Activated CD8-positive, alpha-beta memory T cell treated with anti-CD3 and anti-CD28 coated beads, Interleukin-2, amount 10 ng/mL, durations not matched to agents 7 days and 5 days (primary cell): ENCODE data around the gene DLGAP4. TPM values are rescaled to one million over a fixed set of nuclear protein-coding genes. Genes with fewer than 3 reads are reported as not detected.
A peak's percentile ranks its signal among the peaks of the same experiment; 100 is the strongest.

Experiments
- ATAC-seq: fragments of 150-1000 bp; cut with Tn5 transposase; one replicate; pipeline ENCODE4 v1.10.0; 2021; ENCODE audit warnings: moderate library complexity
- CTCF ChIA-PET: fragments of 350-600 bp; sonication (Branson Sonifier 250); formaldehyde crosslinking; loops from one replicate; lab custom pipeline; 2021; ENCODE audit warnings: antibody characterized with exemption; lab: Charles Lee
- DNase-seq: peaks from one replicate; pipeline ENCODE4 v3.0.0-alpha.2; 2020
- H3K27ac Mint-ChIP-seq: one replicate; pipeline ENCODE4 v1.8.0; 2021; ENCODE audit warnings: mild to moderate bottlenecking, mixed read lengths
- H3K27me3 Mint-ChIP-seq: one replicate; pipeline ENCODE4 v1.8.0; 2021; ENCODE audit warnings: mixed read lengths
- H3K36me3 Mint-ChIP-seq: one replicate; pipeline ENCODE4 v1.8.0; 2021; ENCODE audit warnings: mild to moderate bottlenecking, mixed read lengths
- H3K4me1 Mint-ChIP-seq: one replicate; pipeline ENCODE4 v1.8.0; 2021; ENCODE audit warnings: mixed read lengths
- H3K4me3 Mint-ChIP-seq: one replicate; pipeline ENCODE4 v1.8.0; 2021; ENCODE audit warnings: mild to moderate bottlenecking, moderate library complexity, mixed read lengths
- H3K9me3 Mint-ChIP-seq: one replicate; pipeline ENCODE4 v1.8.0; 2022; ENCODE audit warnings: low read depth, mixed read lengths
- total RNA-seq, 2 experiments: library from RNA; stranded (reverse); gene quantifications; one replicate each; pipeline ENCODE4 v1.2.3, GENCODE V29; 2021

DLGAP4 gene
- total RNA-seq, 2 experiments from 2014 or later = 18.8 to 19.6 TPM

DNA sequence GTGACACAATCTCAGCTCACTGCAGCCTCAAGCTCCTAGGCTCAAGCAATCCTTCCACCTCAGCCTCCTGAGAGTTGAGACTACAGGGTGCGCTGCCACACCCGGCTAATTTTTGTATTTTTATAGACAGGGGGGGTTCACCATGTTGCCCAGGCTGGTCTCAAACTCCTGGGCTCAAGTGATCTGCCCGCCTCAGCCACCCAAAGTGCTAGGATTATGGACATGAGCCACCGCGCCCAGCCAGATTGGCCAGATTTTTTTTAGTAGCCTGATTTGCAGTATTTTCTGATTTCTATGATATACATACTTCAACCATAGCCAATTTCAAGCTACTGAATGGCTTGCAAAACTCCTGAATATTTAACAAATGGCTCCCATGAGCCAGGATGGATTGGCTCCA is 21.4 kb upstream of the DLGAP4 start:
- H3K4me1 Mint-ChIP-seq = no peaks in the 10 kb centered on the region
- CTCF ChIA-PET = no interaction called here
- ATAC-seq = no peak
- H3K36me3 Mint-ChIP-seq = no peaks in the 10 kb centered on the region
- no peak overlapping the region for H3K4me3 Mint-ChIP-seq
- no peak for DNase-seq
- H3K9me3 Mint-ChIP-seq = no peaks in the 10 kb centered on the region
- peaks cover 25% of the 10 kb centered on the region for H3K27me3 Mint-ChIP-seq
- H3K27ac Mint-ChIP-seq = no peak overlapping the region

DNA sequence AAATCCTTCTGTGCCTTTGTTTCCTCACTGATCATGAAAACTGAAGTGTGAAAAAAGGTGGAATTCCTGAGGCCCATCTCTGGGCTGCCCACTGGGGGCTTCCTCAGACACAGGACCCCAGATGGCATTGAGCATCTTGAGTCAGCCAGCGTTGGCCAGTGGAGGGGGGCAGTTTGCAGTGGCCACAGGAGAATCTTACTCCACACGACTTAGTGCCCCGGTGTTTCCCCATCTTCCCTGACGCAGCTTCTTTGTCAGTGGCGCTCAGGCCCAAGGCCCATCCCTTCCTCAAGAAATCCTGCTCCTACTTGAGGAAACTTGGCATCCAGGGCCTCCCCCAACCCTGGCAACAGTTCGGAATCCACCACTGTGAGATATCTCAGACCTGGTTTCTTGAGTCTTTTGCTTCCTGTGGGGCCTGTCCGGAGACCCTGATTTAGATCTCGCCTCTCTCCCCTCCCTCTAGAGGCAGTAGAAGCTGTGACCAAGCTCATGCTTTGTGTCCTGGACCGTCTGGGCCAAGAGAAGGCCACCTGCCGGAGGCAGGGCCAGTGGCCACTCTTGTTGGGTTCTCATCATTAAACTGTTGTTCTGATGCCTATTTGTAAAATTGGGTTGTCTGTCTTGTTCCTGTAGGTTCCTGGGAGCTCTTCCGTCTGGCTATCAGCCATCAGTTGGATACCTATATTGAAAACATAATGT is 20.2 kb upstream of the DLGAP4 start:
- Mint-ChIP-seq H3K27ac (no peak overlapping the region), H3K4me1 (no peaks in the 10 kb centered on the region), H3K4me3 (no peak overlapping the region), H3K36me3 (no peaks in the 10 kb centered on the region), H3K9me3 (no peaks in the 10 kb centered on the region), H3K27me3 (peaks cover 30% of the 10 kb centered on the region)
- CTCF ChIA-PET = interaction anchor here (1.4 kb wide), 1 partner anchor 83 kb away, joined by 3 read pairs; no protein-coding TSS in a partner anchor
- no peak for DNase-seq
- no peak for ATAC-seq

DNA sequence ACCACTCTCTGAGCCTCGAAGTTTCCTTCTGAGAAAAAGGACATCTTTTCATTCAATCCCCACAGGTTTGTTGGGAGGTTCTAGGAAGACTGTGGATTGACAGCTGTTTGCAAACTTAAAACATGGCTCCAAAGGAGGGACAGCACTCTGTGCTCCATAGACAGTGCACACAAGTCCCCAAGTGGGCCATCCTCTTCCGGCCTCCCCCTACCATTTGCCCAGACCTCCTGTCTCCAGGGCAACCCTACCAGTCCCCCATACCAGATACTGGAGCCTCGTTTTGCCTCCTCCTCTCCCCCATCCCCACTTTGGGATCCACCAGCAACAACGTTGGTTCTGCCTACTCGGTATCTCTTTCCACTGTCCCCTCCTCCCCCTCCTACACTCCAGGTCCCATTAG is 8.5 kb upstream of the DLGAP4 start:
- H3K4me3 Mint-ChIP-seq = no peak overlapping the region
- no peaks in the 10 kb centered on the region for H3K4me1 Mint-ChIP-seq
- DNase-seq (no peak), ATAC-seq (no peak)
- no peaks in the 10 kb centered on the region for H3K36me3 Mint-ChIP-seq
- CTCF ChIA-PET = no interaction called here
- H3K27ac Mint-ChIP-seq = no peak overlapping the region
- H3K9me3 Mint-ChIP-seq = no peaks in the 10 kb centered on the region
- peaks cover 47% of the 10 kb centered on the region for H3K27me3 Mint-ChIP-seq

DNA sequence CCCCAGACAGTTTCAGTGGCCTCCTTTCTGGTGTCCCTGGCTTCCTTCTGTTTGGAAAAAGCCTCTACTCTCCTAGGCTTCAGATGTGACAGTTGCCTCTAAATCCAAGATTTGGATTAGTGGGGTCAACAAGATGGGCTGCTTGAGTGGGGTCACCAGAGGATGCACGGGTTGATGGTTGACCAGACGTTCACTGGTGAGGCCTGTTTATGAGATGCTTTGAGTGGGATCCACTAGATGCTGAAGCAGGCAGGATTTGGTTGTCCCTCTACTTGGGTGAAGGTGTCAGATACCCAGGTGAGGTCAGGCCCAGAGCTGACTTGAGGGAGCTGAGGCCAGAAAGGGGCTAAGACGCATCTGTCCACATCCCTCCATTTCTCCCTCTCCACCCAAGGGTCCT is 8.1 kb upstream of the DLGAP4 start:
- CTCF ChIA-PET = no interaction called here
- Mint-ChIP-seq H3K4me1 (no peaks in the 10 kb centered on the region), H3K27ac (no peak overlapping the region), H3K36me3 (no peaks in the 10 kb centered on the region), H3K27me3 (peaks cover 49% of the 10 kb centered on the region), H3K4me3 (no peak overlapping the region), H3K9me3 (no peaks in the 10 kb centered on the region)
- no peak for DNase-seq
- ATAC-seq = no peak

DNA sequence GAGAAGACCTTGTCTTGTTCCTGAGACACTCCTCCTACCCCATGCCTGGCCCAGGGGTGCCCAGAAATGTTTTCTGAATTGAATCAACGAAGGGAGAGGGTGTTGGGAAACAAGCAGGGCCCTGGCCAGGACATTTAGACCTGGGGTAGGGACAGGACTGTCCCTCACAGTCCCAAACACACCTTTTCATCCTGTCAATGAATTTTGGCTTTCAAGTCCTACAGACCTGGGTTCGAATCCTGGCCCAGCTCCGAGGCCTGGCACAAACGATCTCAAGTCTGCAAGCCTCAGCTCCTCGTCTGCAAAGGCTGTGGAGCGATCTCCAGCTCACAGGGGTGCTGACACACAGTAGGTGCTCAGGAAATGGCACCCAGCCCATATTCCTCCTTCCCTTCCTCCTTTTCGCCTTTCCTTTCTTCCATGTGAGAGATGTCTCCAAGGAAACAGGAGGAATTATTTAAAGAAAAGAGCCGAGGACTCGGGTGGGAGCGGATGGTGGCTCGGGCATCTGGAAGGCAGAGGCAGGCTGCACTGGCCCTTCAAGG is 7.3 kb upstream of the DLGAP4 start:
- H3K4me3 Mint-ChIP-seq = no peak overlapping the region
- ATAC-seq (no peak), DNase-seq (no peak)
- no peaks in the 10 kb centered on the region for H3K4me1 Mint-ChIP-seq
- CTCF ChIA-PET = no interaction called here
- no peaks in the 10 kb centered on the region for H3K9me3 Mint-ChIP-seq
- no peak overlapping the region for H3K27ac Mint-ChIP-seq
- H3K36me3 Mint-ChIP-seq = no peaks in the 10 kb centered on the region
- peaks cover 55% of the 10 kb centered on the region for H3K27me3 Mint-ChIP-seq

DNA sequence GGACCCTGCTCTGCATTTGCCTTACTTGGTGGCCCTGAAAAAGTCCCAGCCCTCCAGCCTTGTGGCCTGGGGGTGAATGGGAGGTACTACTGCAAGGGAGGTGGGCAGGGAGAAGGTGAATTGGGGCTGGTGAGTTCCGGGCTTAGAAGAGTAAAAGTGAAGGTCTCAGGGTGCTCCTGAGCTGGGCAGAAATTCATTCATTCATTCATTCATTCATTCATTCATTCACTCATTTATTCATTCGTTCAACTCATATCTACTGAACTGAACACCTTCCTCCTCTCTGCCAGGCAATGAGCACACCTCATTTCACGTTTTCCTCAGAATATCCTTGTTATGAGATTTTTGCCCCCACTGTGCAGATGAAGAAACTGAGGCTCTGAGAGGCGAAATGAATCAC is 6.7 kb upstream of the DLGAP4 start:
- no peak overlapping the region for H3K4me3 Mint-ChIP-seq
- peaks cover 59% of the 10 kb centered on the region for H3K27me3 Mint-ChIP-seq
- no peaks in the 10 kb centered on the region for H3K9me3 Mint-ChIP-seq
- no peak overlapping the region for H3K27ac Mint-ChIP-seq
- H3K36me3 Mint-ChIP-seq = no peaks in the 10 kb centered on the region
- ATAC-seq (no peak), DNase-seq (no peak)
- CTCF ChIA-PET = no interaction called here
- no peaks in the 10 kb centered on the region for H3K4me1 Mint-ChIP-seq

DNA sequence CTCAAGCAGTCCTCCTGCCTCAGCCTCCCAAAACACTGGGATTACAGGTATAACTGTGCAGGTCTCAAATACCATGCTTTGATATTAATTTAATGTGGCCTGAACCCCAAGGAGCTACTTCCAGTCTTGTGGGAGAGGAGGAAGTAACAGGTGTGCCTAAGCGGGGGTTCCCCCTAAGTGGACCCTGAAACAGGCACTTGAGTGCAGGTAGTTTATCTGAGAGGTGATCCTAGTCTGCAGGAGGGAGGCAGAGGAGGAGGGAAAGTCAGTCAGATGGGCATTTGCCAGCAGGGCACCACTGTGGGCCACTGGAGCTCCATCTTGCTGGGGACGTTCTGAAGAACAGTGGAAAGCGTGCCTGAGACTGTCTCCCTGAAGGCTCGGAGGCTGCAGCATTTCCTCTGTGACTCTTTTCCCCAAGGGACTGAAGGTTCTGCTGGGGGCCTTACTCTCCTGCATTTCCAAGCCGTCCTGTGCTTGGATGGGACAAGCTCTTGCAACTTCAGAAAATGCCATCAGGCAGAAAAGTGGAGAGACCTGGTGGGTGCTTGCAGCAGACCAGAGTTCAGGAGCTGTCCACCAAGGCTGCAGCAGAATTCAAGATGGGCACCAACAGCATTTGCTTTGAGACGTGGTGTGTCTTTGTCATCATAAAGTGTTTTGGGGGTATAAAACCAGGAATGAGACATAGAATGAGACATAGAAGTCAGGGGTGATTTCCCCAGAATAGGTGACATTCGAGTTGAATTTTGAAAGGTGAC is 4.6 kb upstream of the DLGAP4 start:
- Mint-ChIP-seq H3K4me3 (no peak overlapping the region), H3K4me1 (peaks cover 2% of the 10 kb centered on the region), H3K27me3 (peaks cover 61% of the 10 kb centered on the region), H3K27ac (no peak overlapping the region), H3K36me3 (no peaks in the 10 kb centered on the region), H3K9me3 (no peaks in the 10 kb centered on the region)
- CTCF ChIA-PET = interaction anchor here (1.0 to 2.1 kb wide), 2 partner anchors 99 to 137 kb away, joined by 3 to 6 read pairs; no protein-coding TSS in a partner anchor
- ATAC-seq (no peak), DNase-seq (no peak)

DNA sequence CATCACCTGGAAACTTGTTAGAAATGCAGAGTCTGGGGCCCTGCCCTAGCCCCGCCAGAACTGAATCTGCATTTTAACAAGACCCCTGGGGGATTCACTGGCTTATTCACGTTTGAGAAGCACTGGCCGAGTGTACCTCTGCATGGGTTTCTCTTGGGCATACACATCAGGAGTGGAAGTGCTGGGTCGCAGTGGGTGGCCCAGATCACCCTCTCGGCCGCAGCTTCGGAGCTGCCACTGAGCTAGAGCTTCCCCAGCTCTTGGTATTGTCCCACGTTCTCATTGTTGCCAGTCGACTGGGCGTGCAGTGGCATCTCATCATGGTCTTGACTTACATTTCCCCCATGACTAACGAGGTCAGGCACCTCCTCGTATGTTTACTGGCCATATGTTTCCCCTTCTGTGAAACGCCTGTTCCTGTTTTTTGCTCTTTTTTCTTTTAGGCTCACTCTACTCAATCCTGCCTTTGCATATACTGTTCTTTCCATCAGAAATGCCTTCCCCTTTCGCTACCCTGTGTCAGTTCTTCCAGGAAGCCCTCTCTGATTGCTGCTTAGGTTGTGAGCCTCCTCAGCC is 3.0 kb upstream of the DLGAP4 start:
- Mint-ChIP-seq H3K27me3 (peaks cover 66% of the 10 kb centered on the region), H3K4me1 (peaks cover 2% of the 10 kb centered on the region), H3K36me3 (no peaks in the 10 kb centered on the region), H3K4me3 (no peak overlapping the region), H3K27ac (no peak overlapping the region), H3K9me3 (no peaks in the 10 kb centered on the region)
- ATAC-seq (no peak), DNase-seq (no peak)
- CTCF ChIA-PET = no interaction called here

DNA sequence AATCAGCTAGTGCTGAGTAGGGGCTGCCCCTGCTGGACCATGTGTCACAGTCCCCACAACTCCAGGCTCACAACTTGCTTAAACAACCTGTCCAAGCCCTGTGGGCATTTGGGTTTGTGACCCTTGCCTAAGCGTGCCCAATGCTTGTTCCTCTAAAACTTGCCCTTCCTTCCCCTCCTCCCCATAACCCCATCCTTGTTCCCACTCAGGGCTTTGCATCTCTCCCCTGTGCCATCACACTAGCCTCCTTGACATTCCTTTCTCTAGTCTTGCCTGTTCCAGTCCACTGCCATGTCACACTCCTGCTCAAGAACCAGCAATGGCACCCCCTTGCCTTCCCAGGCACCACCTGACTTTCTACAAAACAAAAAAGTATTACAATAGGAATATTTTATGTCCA is 2.3 kb upstream of the DLGAP4 start:
- Mint-ChIP-seq H3K4me1 (peaks cover 2% of the 10 kb centered on the region), H3K27me3 (peaks cover 68% of the 10 kb centered on the region), H3K4me3 (no peak overlapping the region), H3K36me3 (no peaks in the 10 kb centered on the region), H3K9me3 (no peaks in the 10 kb centered on the region), H3K27ac (no peak overlapping the region)
- DNase-seq = no peak
- CTCF ChIA-PET = no interaction called here
- ATAC-seq = no peak

DNA sequence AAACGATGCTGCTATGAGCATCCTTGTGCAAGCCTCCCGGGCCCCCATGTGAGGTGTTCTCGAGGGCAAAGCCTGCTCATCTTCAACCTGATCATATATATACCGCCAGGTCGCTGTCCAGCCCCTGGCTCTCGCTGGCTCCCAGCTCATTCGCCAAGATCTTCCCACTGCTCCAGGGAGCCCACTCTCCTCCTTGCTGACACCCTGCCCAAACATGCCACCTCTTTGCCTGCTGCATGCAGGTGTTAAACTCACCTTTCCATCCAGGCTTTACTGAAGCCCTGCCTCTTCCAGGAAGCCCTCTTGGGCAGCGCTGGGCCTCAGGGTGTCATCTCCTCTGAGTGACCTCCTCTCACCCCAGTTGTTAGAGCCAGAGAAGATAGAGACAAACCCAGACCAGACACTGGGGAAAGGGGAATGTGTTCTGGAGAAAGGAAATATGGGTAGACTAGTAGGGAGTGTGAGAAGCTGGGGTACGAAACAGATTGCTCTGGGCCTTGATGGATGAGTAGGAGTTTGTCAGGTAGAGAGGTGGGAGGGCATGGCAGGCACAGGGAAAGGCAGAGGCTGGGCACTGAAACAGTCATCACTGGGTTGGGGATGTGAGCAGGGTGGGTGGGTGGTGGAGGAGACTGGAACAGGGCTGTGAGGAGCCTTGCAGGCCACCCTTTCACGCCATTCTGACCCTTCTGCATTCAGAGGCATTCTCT is 1.2 kb upstream of the DLGAP4 start:
- Mint-ChIP-seq H3K4me3 (no peak overlapping the region), H3K36me3 (no peaks in the 10 kb centered on the region)
- CTCF ChIA-PET = no interaction called here

DNA sequence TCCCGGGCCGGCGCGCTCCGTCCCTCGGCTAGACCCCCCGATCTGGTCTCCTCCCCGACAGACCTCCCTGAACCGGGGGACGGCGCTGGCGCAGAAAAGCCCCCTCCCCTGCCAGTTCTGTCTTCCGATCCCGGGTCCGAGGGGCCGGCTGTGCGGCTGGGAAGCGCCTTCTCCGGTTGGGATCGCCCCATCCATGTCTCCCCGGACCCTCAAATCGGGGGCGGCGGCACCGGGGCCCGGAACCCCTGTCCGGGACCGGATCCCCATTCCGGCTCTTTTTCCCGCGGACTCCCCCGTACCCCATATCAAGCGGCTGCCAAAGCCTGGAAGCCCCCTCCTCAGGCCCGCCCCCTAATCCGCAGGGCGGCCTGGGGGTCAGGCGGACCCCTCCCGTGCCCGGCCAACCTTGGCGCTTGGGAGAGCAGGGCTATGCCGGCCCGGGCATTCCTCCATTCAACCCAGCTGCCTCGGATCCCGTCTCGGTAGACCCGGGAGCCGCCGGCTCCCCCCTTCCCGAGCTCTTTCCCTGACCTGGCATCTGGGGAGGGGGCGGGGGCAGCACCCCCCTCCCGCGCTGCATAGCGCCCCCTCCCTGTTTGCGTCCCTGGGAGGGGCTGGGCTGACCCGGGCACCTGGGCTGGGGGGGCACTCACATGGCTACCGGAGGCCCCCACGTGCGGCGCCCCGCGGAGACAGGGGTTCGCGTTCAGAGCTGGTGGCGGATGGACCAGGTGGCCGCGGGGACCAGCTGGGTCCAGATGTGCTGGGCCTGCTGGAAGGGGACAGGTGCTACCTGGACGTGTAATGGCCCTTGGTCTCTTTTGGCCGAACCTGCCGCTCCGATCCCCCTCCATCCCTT is 643 bp downstream of the DLGAP4 start:
- CTCF ChIA-PET = no interaction called here
- ATAC-seq (peak; percentile 12), DNase-seq (peak; percentile 34)
- Mint-ChIP-seq H3K4me1 (peaks cover 2% of the 10 kb centered on the region), H3K4me3 (no peak overlapping the region), H3K27me3 (peaks cover 66% of the 10 kb centered on the region), H3K36me3 (no peaks in the 10 kb centered on the region), H3K9me3 (no peaks in the 10 kb centered on the region), H3K27ac (no peak overlapping the region)

More for the DNA sequence above, 1.2 kb upstream of the DLGAP4 start:
- no peaks in the 10 kb centered on the region for H3K9me3 Mint-ChIP-seq
- H3K27me3 Mint-ChIP-seq = peaks cover 72% of the 10 kb centered on the region
- ATAC-seq (no peak), DNase-seq (no peak)
- H3K4me1 Mint-ChIP-seq = peaks cover 2% of the 10 kb centered on the region
- H3K27ac Mint-ChIP-seq = no peak overlapping the region

DNA sequence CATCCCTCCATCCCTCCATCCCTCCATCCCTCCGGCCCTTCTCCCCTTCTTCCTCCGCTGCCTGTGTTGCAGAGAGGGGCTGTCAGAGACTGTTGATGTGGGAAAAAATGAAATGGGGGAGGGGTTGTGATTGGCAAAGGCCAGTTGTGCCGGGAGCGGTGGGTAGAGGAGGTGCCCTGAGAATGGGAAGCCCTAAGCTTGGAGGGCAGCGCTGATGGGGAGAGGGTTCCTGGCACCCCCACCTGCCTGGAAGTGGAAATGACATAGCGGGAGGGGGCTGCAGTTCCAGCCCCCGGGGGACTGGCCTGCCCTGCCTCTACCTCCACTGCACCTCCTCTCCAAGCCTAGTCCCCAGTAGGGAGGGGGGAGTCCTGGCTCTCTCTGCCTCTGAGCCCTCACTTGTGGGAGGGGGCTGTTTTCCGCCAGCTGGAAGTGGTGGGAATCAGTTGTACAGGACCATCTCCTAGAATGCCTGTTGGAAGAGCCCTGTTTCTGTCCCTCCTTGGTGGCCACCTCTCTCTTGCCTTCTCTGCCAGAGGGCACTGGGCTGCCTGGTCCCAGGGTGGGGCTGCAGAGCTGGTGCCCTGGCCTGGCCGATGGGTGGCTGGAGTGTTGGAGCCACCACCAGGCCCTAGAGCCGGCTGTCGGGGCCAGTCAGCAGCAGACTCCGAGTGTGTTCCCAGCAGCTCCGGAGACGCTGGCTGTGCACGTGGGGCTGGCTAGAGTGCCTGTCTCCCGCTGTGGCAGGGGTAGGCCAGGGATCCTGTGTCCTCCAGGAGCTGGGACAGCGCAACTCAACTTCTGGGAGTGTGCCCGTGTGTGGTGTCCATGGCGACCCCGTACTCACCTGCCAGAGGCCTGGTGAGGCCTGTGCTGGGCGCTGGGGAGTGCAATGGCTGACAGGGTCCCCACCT is 1.5 kb downstream of the DLGAP4 start:
- Mint-ChIP-seq H3K9me3 (no peaks in the 10 kb centered on the region), H3K27ac (no peak overlapping the region), H3K4me3 (no peak overlapping the region), H3K36me3 (no peaks in the 10 kb centered on the region), H3K27me3 (peaks cover 60% of the 10 kb centered on the region), H3K4me1 (peaks cover 2% of the 10 kb centered on the region)
- DNase-seq (peak; percentile 39), ATAC-seq (no peak)
- CTCF ChIA-PET = no interaction called here
